ENCODE data around the gene MXD4.

DNA sequence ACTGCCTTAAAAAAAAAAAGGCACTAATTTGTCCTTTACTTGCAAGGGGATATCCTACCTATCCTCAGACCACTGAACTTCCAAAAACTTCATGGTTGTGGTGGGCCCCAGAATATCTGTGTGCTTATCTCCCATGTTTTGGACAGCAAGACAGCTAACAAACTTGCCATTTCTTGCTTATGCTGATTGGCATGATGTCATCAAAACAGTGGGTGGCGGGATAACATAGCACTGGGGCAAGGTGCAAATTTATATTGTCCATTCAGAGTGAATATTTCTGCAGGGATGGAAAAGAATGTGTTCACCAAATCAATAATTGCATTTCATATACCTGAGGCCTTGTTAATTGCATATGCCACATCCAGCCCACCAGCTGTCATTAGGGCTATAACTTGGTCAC is 43.5 kb downstream of the MXD4 start:
- TF ChIP-seq EZH2 (IDR thresholded peaks at IDR 0.05): no peak
- TF ChIP-seq EZH2phosphoT487 (IDR thresholded peaks at IDR 0.05): no peak
- TF ChIP-seq, protein P1, sequence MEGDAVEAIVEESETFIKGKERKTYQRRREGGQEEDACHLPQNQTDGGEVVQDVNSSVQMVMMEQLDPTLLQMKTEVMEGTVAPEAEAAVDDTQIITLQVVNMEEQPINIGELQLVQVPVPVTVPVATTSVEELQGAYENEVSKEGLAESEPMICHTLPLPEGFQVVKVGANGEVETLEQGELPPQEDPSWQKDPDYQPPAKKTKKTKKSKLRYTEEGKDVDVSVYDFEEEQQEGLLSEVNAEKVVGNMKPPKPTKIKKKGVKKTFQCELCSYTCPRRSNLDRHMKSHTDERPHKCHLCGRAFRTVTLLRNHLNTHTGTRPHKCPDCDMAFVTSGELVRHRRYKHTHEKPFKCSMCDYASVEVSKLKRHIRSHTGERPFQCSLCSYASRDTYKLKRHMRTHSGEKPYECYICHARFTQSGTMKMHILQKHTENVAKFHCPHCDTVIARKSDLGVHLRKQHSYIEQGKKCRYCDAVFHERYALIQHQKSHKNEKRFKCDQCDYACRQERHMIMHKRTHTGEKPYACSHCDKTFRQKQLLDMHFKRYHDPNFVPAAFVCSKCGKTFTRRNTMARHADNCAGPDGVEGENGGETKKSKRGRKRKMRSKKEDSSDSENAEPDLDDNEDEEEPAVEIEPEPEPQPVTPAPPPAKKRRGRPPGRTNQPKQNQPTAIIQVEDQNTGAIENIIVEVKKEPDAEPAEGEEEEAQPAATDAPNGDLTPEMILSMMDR (IDR thresholded peaks at IDR 0.05): no peak

Data from neural progenitor cell (in vitro differentiated cells).